GM12875 (cell line): ENCODE data around the gene PCIF1.

Experiments used
- H3K4me3 ChIP-seq: one replicate; pipeline ENCODE4 v1.5.1; 2011; ENCODE audit warnings: low read depth, low read length, control low read depth
- CTCF ChIP-seq: IDR thresholded peaks from 2 replicates; pipeline ENCODE4 v1.5.1; 2011; ENCODE audit warnings: low read depth, mild to moderate bottlenecking, control low read depth, inconsistent platforms, low read length, moderate library complexity, borderline replicate concordance; ENCODE audit not compliant: insufficient read depth

Gene PCIF1

GRCh38 chr20:45907219-45907948, 27.1 kb upstream of the PCIF1 start:
- no peak for TF ChIP-seq CTCF
- no peak overlapping the region for H3K4me3 ChIP-seq

GRCh38 chr20:45908084-45908483, 26.4 kb upstream of the PCIF1 start:
- no peak for TF ChIP-seq CTCF

DNA sequence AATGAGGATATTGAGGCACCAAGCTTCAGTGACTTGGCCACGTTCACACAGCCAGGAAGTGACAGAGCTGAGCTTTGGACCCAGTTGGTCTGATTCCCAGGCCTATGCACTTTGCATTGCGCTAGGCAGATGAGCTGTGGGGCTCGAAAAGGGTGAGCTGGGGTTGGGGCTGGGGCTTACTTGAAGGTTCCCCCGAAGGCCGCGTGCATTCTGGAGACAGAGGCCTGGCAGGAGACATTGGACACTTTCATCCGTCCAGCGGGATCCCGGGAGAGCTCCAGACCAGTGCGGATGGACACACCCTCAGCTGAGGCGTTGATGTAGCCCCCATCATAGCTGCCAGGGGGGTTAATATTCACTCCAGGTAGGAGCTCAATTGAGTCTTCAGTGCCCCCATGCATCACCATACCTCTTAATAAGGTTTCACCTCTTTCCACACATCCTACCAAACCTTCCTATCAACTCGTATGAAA, 25.1 kb upstream of the PCIF1 start:
- no peak for TF ChIP-seq CTCF
- no peak overlapping the region for H3K4me3 ChIP-seq

More at GRCh38 chr20:45908084-45908483, 26.4 kb upstream of the PCIF1 start:
- H3K4me3 ChIP-seq: no peak overlapping the region

GRCh38 chr20:45909817-45910669, 24.4 kb upstream of the PCIF1 start:
- no peak for TF ChIP-seq CTCF
- H3K4me3 ChIP-seq: no peak overlapping the region

DNA sequence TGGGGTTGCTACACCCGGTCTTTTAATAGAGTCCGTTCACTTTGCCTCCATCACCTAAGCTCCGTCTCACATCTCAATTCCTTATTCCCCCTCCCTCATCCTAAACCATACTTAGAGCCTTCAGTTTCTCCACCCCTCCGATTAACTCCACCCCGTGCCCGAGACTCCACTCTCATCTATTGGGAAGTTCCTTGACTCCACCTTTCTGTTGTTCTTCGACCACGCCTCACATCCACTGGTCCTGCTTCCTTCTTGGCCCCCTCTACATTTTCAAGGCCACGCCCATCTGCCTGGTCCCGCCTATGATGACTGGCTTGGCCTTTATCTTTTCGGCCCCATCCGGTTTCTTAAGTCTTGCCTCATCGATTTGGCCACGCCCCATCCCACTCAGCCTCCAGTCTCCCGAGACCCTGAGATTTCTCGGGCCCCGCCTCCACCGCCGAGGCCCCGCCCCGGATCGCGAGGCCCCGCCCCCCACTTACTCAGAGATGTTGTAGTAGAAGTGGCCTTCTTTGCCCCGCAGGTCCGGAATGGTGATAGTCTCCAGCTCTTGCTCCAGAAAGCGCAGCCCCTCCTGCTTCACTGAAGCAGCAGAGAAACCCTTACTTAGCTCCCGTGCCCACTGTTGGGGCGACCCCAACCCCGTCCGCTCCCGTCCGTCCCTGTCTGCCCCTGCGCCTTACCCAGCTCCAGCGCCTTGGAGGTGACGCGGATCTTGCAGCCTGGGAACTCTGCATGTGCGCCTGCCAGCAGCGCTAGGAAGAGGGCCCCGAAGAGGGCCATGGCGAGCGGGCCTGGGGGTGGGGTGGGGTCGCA, 23.6 kb upstream of the PCIF1 start:
- peak overlapping the region; percentile 49 for H3K4me3 ChIP-seq
- TF ChIP-seq CTCF: no peak

- no peak for TF ChIP-seq CTCF
Measured at GRCh38 chr20:45911486-45912343, 22.8 kb upstream of the PCIF1 start, which contains the start of gene PLTP. Gene PLTP (minus strand): TSS chr20:45912155. CDS start chr20:45911452, 703 bp downstream.

More at GRCh38 chr20:45911486-45912343, 22.8 kb upstream of the PCIF1 start, which contains the start of gene PLTP:
- peak within 1 kb of the TSS; percentile 49 for H3K4me3 ChIP-seq
